Hypothalamus (tissue), 51 donors: ENCODE results near the gene TALDO1.

Source experiments
- DNase-seq, 51 donors: peaks; one replicate each; lab custom pipeline; 2025; lab: John Stamatoyannopoulos, UW

Gene TALDO1

DNA sequence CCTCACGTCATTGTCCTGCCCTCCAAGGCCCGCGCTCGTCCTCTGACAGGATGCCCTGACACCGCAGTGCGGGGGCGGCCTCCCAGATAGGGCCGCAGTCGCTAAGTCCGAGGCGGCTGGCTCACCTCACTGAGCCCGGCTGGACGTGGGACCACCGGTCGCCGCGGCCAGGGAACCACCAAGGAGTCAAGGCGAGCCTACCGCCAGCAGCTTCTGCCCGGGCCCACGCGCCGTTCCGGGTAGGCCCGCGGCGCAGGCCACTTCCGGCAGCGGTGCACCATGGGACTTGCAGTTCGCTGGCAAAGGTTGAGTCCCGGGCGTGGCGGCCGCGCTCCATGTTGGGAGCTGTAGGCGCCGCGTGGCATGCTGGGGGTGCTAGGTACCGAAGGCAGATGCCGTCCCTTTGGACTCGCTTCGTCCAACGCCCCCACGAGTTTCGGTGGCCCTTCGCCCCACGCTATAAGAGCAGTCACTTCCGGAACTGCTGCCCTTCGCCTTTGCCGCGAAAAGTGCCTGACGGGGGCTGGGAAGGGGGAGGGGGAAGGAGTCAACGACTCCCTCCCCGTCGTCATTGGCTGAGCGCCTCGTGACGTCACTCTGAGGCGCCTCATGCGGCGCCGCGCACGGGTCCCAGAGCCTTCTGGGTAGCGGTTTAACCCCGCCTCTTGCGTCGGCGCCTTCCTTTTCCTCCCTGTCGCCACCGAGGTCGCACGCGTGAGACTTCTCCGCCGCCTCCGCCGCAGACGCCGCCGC is 62.2 kb downstream of the TALDO1 start, which contains the start of gene RPLP2:
TSS of gene RPLP2 (plus strand) at position 681 of the 753 bp plus-strand sequence. CDS start 268 bp downstream, outside the sequence.
- peak; percentile 86 to 100 (median 97) for DNase-seq

DNA sequence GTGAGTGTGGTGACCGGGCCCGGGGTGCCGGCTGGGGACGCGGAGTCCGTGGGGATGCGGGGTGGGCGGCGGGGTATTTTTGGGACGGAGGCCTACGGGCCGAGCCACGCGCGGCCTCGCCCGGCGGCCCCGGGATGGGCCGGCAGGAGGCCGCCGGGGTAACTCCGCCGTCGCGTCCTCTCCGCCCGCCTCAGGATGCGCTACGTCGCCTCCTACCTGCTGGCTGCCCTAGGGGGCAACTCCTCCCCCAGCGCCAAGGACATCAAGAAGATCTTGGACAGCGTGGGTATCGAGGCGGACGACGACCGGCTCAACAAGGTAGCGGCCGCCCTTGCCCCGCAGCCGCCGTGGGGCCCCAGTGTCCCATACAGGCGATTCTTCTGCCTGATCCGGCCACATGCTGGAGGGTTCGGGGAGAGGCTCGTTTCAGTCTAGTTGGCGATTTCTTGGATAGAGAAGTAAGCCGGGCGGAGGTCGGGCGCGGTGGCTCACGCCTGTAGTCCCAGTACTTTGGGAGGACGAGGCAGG is 62.8 kb downstream of the TALDO1 start:
- no peak for DNase-seq

DNA sequence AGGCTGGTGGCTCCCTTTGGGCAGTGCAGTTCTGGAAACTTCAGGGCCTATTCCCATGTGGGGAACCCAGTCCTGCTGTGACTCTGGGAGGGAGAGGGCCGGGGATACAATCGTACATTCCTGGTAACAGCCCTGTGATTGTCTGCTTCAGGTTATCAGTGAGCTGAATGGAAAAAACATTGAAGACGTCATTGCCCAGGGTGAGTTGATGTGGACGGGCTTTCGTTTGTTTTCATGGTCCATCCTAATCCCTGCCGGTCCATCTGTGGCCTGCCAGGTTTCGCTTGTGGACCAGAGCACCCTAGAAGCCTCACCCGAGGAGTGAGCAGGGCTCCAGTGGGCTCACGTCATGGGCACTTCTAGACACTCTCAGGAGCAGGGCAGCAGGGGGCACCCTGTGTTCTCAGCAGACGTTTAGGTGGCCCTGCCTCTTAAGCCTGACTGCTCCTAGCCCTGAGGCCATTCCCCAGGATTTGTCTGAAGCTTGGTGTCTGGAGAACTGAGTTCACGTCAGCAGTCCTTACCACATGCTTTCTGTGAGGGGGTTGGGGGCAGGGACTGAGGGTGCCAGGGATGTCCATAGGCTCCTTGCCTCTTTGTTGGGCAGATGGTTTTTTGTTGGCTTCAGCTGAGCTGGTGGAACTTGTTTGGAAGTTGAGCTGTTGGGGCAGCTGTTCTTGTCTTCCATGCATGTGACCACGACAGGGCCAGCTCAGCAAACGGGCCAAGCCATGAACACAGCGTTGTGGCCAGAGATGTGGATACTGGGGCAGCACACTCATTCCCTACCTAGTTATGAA is 64.4 kb downstream of the TALDO1 start:
- no peak for DNase-seq

DNA sequence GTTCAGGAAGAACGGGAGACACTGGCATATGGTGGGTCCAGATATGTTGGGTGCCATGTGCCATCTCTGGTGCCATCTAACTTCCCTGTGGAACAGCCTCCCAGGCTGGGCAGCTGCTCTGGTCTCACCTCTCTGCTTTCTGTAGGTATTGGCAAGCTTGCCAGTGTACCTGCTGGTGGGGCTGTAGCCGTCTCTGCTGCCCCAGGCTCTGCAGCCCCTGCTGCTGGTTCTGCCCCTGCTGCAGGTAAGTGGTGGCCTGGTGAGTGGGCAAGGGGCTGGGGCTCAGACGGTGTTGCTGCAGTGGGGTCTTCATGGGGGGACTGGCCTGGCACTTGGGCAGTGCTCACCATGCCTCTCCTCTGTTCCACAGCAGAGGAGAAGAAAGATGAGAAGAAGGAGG is 65.1 kb downstream of the TALDO1 start:
- no peak for DNase-seq

DNA sequence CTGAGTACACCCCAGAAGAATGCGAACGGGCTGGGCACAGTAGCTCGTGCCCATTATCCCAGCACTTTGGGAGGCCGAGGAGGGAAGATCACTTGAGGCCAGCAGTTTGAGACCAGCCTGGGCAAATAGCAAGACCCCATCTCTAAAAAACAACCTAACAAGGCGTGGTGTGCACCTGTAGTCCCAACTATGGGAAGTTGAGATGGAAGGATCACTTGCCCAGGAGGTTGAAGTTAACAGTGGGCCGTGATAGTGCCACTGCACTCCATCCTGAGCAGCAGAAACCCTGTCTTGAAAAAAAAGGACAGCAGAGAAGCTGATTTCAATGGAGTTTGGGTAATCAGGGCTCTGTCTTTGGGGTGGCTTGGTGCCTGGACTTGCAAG is 65.8 kb downstream of the TALDO1 start:
- no peak for DNase-seq

DNA sequence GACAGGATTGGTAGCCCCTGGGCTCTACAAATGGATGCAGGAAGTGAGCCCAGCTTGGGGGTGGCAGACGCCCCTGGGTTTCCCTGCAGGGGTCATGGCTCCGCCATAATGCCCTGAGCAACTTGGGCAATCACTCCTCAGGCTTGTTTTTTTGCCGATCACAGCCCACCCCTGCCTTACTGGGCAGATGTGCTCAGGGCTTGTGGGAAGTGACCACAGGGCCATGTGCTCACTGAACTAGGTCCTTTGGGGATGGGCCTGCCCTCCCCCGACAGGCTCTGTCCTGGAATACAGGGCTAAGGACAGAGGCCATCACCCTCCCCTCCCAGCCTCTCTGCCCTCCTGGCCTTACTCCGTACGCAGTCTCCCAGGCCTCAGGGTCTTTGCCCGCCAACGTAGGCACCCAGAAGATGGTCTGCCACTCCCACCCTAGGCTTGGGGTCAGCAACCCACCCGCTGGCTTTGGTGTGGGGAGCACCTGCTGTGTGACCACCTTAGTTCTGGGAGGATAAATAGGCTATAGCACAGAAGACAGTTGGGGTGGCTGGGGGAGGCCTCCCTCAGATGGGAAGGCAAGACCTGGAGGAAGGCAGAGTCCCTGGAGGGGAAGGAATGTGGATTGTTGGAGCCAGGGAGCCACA is 66.3 kb downstream of the TALDO1 start:
- DNase-seq, result no peak
